NK-92 treated with Interleukin-12 subunit alpha and Interleukin-12 subunit beta, amount 100 ng/mL, for 24 hours (cell line): ENCODE data around the gene CDH9.
"Not testable (repeated sequence)": the region's sequence is repeated elsewhere in the genome, so short reads cannot be mapped to it uniquely, and the experiment has no call there.

ENCODE experiments used
- DNase-seq: peaks from one replicate; lab custom pipeline; 2025; lab: John Stamatoyannopoulos, UW

CDH9 gene

DNA sequence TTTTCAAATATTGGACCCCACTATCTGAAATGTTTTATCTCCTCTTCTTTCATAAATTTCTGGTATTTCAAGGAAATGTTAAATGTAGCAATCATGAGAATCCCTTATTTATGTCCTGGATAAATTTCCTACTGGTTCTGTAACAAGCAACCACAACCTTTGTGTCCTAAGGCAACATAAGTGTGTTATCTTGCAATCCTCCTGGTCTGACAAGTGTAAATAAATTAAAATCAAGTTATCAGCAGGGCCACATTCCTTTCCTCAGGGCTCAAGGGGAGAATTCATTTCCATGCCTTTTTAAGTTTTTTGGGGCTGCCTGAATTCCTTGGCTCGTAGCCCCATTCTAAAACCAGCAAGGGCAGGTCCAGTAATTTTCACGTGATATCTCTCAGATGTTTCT is 83.2 kb downstream of the CDH9 start:
- no peak for DNase-seq

DNA sequence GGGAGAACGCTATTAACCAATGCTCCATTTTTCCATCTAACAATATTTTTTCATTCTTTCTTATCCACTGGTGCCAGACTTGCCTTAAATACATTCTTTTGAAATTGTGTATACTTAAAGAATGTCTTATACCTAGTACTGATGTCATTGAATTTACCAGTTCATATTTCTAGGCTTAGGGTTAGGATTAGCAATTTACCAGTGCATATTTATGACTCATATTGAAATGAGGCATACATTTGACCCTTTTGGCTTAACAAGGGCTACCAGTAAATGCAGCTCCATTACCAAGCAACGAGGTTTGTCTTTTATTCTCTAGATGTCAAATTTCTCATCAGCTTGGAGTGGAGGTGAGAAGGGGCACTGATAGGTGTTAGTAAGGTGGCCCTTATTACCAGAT is 89.5 kb downstream of the CDH9 start:
- DNase-seq, result no peak

DNA sequence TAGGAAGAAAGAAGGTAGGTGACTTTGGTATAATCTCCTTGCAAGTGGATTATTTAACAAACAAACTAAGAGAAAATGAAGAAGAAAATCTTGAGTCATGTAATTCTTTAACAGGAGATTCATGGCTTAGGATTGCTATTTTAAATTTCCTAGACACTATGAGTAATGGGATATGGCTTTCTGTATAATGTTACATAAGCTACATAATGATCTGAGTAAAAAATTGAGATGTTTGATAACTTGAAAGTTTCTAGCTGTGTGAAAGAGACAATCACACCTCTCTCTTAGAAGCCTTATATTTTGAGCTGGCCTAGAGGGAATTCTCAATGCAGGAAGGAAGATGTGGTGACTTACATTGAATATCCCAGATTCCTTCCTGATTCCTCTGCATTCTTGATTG is 92.5 kb downstream of the CDH9 start:
- DNase-seq, result no peak

DNA sequence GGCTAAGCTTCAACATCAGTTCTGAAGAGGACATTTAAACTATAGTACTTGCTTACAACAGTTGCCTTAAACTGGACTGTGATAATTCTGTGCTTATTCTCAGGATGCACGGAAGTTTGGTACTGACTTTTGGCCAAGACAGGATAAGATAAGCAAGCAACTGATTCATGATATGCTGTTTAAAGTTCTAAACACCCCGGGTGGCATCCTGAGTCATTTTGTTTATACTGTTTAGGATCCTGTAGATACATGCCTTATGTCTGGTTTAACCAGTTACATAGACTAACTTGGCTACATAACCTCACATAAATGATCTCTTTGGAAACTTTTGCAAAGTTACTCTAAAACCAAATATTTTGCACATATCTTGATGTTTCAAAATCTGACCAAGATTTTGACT is 95.9 kb downstream of the CDH9 start:
- no peak for DNase-seq

DNA sequence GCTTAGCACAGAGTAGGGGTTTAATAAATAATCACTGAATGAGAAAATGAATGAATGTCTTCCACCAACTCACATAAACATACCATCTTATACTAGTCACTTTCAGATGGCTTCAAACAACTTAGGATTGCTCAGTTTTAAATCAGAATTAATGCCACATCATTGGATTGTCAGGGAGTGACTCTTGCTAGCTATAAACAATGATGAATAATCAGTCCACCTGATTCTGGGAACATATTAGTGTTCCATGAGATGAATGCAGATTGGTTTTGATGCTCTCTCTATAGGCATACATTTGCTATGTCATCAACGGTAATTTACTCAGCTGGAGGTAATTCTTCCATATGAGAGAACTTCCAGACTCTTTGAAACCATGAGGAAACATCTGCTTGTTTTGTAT is 97.4 kb downstream of the CDH9 start:
- no peak for DNase-seq

DNA sequence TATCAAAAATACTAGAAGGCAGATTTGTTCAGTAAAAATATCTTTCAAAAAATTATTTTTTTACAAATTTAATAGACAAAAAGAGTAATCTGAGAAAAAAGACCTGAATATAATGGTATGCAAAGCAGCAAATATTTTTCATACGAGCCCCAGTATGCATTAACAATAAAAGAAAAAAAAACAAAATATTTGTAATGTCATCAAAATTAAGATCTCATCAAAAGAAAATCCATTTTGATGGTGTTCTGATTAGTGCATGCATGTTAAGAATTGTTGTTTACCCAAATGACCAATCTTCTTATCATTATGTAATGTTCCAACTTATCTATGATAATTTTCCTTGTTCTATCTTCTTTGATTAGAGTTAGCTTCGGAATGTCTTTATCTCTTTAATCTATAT is 106.1 kb downstream of the CDH9 start:
- no peak for DNase-seq

DNA sequence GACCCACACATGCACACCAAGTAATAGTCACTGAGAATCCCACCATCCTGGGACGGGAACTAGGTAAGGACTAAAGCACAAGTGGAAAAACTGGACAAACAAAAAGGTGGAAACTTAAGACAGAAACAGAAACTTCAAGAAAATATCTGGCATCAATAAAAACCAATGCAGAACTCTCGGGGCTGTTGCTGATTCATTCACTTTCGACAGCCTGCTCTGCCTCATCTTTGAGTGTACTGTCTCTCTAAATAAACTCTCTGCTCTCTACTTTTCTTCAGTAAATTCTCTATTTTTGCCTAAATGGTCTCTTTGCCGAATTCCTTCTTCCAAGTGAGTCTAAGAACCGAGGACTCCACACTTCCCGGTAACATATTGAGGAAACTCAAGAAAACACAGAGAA is 116.9 kb downstream of the CDH9 start:
- no peak for DNase-seq

DNA sequence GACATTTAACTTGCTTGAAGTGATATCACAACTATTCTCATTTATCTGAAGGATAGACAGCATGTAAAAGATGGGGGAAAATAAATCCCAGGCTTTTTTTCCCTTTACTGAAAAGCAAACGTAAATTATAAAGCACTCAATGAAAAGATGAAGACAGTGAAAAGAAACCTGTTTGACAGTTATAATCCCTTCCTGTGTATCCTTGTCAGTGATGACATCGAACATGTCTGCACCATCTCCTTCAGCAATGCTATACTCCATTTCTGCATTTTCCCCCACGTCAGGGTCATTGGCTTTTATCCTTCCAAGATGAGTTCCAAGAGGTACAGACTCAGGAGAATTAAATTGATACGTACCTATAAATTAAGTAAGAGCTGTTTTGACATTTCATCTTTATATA is 134.9 kb downstream of the CDH9 start:
- no peak for DNase-seq

DNA sequence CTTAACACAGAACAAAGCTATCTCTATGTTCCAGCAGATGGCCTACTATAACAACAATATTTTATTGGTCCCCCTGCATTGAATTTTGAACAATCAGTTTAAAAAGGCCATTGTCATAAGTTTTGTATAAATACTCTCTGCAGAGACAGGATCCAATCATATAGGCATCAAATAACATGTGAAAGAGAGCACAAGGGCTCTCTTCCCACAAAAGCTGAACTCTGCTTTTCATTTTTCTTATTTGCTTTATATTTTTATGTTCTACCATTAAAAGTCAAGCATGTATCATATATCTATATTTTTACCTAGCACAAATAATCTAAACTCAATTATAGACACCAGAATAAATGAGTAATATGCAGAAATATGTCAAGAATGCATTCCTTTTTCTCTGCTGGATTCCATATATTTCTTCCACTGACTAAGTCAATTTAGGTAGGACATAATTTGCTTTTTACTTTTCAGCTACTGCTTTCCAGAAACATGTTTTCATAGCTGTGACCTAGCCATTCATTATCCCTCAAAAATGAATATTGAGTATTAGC is 143.6 kb downstream of the CDH9 start:
- no peak for DNase-seq

DNA sequence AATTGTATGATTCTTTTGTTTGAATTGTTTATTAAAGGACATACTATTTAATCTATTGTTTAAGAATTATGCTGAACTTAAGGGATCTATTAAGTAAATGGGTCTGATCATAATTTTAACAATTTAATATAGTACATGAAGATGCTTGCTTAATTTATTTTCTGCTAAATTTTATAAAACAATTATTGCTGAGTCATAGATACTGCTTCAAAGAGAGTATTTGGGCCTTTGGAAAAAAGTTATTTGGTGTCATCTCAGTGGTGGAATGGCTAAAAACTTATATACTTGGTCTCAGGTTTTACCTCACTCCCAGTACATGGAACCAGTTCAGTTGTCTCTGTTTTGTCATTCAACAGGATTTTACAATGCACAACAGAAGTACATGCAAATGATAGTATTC is 145.3 kb downstream of the CDH9 start:
- no peak for DNase-seq

DNA sequence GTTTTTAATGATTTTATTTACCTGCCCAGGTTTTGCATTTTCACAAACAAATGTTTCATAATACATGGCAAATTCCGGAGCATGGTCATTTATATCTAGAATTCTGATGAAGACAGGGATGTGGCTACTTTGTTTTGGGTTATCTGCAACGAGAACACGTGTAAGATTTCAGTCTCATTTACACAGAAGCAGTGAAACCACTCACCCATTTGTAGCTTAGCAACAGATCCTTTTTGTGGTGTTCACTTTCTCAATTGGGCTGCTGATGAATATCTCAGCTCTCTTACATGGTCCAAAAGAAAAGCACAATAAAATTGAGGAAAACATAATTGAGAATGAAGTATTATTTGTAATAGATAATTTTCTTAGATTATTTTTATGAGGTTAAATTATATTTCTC is 148.6 kb downstream of the CDH9 start:
- no peak for DNase-seq

DNA sequence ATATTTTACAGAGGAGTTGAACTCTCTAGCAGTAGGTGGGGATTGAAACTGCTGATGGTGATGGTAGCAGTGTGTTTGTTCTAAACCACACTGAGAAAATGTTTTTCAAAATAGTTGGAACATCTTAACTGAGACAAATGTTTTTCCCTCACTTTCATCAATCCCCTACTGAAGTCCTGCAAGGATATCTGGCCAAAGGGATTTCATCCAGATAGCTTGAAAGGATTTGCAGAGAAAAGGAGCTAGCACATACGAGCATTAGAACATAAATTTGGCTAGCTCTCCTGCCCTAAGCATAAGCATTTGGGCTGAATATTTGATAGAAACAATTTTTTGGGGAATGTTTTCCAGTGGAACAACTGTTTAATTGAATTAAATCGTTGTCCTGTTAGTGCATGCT is 153.9 kb downstream of the CDH9 start:
- DNase-seq, result no peak

DNA sequence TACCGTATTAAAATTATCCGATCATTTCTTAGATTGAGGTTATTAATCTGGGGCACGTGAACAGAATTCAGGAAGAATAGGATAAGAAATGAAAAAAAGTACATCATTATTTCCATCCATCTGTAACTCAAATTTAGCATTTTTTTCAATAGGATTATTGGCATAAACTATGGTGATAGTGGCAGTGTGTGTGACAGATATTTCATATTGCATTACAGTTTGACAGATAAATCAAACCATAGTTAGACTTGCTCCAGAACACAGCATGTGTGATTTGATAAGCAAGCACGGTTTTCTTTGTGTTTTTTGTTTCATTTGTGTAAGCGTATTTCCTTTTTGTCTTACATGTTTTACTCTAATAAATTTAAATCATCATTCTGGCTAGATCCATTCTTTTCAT is 155.0 kb downstream of the CDH9 start:
- DNase-seq, result no peak

DNA sequence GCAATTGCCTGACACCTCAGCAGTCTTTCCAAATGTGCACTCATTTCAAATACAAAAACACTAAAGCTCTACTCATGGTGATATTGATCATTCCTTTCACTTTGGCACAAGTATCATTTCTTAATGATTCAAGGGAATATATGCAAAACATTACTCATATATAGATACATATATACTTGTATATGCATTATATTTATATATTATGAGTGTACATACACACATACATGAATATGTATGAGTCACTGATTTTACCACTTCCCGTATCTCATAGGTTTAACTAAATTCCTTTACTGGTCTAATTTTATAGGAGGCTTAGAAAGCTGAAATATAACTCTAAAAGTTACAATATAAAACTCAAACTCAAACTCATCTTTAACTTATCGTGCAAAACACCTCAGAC is 156.5 kb downstream of the CDH9 start:
- DNase-seq, result no peak

DNA sequence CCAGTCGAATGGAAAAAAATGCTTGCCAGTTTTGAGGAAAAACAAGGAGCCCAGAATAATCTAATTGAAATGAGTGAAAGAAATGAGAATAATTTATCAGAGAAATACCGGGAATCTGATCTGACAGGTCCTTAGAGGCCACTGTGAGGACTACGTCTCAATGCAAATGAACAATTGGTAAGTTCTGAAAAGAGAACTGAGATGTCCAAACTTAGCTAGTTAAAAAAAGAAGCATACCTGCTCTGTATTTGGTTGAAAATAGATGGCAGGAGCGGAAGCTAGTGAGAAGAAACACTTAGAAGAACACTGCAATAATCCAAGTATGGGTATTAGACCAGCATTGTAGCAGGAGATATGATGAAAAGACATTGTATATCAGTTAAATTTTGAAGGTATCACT is 161.2 kb downstream of the CDH9 start:
- DNase-seq, result no peak

DNA sequence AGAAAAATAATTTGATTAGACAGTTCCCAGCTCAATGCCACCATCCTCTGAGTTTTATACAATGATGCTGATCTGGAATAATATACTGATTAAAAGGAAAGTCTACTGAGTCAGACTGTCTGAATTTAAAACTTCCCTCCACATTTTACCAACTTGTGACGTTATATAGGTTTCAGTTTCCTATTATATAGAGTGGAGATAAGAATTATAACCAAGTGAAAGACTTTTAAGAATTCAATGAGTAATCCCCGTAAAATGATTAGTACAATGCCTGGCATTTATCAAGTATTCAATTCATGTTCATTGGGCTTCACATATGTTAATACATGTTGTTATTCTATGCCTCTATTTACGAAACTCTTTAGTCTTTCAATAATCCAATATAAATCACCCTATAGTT is 166.0 kb downstream of the CDH9 start:
- DNase-seq, result no peak

DNA sequence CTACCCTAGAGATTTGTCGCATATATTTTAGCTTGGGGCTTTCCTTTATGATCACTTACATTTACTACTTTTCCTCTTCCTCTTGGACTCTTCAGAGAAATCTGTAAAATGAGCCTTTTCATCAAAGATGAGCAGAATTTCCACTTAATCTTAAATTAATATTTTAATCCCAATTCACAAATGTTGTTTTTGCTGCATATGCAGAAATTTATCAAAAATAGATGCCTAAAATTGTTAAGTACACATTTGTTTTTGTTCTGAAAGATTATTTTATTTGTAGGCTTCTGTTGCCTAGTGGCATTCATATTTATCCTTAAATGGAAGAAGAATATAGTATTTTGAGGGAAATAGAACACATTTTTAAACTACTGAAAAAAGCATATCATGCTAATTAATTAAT is 168.6 kb downstream of the CDH9 start:
- no peak for DNase-seq

DNA sequence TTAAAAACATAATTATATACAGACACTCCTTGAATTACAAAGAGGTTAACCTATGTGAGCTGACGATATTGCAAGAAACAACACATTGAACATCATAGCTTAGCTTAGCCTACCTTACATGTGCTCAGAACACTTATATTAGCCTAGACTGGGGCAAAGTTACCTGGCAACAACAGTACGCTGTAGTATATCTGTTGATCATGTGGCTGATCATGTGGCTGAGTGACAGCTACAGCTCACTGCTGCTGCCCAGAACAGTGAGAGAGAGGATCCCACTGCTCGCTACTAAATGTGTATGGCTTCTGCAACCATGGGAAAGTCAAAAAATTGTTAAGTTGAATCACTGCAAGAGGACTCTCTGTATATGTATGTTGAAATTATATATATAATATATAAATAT is 169.9 kb downstream of the CDH9 start:
- no peak for DNase-seq

DNA sequence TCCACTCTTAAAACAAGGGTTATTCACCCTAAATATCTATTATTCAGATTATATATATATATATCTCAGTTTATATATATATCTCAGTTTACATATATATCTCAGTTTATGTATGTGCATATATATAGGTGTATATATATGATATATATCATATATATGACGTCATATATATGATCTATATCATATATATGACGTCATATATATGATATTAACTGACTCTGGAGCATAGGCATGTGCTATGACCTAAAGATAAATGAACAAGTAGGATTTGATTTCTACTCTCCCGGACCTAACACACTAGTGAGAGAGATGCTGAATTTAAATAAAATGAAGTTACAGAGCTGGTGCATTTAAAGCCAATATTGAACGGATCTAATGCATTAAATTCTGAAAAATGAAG is 174.3 kb downstream of the CDH9 start:
- no peak for DNase-seq

DNA sequence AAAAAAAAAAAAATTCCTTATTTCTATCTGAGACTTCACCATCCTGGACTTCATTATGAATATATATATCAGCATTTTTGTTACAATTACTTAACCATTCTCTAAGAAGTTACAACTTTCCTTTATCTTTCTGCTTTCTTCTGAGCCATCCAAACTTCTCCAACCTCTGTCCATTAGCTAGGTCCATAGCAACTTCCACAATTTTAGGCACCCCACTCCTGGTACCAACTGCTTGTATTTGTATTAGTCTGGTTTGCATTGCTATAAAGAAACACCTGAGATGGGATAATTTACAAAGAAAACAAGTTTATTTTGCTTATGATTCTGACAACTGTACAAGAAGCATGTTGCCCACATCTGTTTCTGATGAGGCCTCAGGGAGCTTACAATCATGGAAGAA is 182.1 kb downstream of the CDH9 start:
- no peak for DNase-seq

DNA sequence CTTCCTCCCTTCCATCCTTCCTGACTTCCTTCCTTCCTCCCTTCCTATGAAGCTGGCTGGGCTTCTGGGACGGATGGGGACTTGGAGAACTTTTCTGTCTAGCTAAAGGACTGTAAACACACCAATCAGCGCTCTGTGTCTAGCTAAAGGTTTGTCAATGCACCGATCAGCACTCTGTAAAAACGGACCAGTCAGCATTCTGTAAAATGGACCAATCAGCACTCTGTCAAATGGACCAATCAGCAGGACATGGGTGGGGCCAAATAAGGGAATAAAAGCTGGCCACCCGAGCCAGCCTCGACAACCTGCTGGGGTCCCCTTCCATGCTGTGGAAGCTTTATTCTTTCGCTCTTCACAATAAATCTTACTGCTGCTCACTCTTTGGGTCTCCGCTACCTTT is 185.9 kb downstream of the CDH9 start:
- DNase-seq, result not testable (repeated sequence)

DNA sequence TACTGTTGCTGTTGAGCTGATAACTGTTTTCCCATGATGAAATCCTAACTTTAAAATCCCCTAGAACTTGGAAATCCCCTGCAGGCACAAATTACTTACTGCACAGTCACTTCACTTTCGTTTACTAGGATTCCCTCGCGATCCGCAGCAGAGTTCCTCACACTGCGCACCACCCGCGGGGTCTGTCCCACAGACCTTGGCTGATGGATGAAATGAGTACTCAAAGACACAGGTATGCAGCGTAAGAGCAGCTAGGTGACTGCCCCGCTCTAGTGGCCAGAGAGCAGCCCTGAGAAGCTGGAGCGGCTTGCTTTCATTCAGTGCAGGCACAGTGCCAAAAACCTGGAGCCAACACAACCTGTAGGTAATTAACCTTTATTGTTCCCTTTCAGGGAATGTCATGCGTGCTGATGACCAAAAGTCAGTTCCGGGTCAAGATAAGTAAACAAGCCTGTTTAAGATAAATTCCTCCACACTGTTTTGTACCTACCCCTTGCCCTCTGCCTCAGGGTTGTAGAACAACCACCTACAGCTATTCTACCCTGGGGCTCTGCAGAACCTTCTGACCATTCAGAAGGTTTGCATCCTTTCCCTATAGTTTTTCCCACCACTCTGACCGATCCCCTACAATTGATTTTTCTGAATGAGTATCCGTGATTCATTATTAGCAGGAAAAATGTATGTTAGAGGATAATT is 191.2 kb downstream of the CDH9 start:
- DNase-seq, result no peak

DNA sequence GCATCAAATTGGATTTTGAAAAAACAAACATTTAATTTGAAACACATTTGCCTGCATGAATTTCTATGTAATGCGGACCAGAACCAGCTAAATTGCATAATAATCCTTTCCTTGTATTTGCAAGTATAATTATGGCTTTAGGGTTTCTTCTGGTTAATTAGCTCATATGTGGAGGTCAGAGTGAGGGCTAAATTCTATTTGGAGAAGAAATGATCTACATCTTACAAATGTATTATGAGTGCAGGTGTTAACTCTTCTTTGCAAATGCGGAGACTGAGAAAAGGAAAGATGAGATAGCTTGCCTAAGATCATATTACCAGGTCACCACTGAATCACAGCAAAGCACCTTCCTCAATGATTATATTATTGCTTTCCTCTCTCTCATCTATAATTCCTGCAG is 194.7 kb downstream of the CDH9 start:
- no peak for DNase-seq

DNA sequence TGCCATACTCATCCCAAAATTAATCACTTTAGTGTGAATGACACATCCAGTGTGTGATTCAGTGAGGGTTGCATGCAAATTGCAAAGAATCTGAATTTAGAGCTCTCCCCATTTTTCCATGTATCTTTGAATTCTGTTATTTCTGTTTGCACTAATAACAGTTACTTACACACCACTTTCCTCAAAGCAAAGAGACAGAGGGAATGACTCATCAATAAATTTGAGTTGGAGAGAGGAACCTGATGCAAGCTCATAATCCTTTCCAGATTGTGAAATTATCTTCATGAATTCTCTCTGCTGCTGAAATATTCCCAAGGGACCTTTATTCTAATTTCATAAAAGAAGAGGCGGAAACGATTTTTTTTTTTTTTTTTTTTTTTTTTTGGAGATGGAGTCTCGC is 204.8 kb downstream of the CDH9 start:
- no peak for DNase-seq
